Ramos (cell line): ENCODE results near the gene RNF169.
"Not testable (repeated sequence)": the region's sequence is repeated elsewhere in the genome, so short reads cannot be mapped to it uniquely, and the experiment has no call there.

Experiments
- in situ Hi-C: fragments of 300-500 bp; cut with MboI; formaldehyde crosslinking; loops from one replicate; pipeline ENCODE4 v1.14.3; 2022; ENCODE audit warnings: low sequenced_read_pairs; ENCODE audit not compliant: unreplicated experiment

Gene RNF169

DNA sequence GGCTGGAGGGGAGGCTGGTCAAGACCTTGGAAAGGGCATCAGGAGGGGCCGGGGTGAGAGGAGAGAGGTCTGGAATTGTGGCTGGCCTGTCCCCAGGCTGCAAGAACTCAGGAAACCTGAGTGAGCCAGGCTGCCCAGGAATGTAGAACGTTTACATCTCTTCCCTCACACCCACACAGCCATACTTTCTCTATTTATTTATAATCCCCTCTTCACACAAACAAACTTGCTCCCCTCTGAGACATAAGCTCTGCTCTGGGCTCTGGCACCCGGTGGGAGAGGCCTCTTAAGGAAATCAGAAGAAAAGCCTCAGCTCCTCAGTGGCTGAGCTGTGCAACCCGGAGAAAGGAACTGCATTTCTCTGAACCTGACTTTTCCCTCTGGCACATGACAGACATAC lies 22.9 kb upstream of the RNF169 start:
- in situ Hi-C loops, result no loop called here

DNA sequence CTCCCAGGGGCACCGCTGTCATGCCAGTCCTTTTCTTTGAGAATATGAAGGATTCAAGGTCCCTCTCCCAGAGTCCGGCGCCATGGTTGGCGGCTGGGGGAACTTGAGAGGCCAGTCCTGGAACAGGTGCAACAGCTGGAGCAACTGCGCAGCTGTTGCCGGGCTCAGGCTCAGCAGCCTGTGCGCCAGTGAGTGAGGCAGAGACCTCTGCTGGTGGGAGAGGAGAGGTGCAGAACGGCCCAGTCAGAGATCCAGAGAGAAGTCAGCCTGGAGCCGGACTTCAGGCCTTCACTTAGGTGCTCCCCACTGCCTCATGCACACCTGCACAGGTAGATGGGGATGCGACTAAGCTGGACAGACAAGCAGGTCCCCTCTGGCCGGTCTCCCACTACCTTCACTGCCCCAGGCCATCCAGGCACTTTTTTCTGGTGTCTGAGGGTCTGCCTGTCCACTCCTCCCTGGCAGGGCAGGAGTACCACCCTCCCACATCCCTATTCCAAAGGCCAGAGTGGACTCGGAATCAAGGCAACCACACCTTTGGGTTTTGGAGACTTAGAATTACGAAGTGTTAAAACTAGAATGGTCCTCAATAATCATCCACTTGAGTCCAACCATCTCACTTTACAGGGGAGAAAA lies 22.0 kb upstream of the RNF169 start:
- in situ Hi-C loops, result no loop called here

DNA sequence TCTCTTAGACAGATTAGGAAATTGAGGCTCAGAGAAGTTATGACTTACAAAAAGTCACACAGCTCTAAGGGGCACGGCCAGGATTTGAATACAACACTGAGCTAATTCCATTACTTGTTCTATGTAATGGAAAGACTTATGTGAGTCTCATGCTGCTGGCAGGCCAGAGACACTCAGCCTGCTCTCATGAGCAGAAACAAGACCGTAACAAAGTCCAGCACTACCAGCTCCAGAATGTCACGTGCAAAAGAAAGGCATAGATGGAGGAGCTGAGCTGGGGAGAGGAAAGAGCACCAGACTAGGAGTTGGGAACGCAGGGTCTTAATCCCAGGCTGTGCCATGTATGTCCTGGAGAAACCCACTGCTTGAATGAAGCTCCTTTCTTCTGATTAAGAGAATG lies 19.3 kb upstream of the RNF169 start:
- in situ Hi-C loops, result no loop called here

DNA sequence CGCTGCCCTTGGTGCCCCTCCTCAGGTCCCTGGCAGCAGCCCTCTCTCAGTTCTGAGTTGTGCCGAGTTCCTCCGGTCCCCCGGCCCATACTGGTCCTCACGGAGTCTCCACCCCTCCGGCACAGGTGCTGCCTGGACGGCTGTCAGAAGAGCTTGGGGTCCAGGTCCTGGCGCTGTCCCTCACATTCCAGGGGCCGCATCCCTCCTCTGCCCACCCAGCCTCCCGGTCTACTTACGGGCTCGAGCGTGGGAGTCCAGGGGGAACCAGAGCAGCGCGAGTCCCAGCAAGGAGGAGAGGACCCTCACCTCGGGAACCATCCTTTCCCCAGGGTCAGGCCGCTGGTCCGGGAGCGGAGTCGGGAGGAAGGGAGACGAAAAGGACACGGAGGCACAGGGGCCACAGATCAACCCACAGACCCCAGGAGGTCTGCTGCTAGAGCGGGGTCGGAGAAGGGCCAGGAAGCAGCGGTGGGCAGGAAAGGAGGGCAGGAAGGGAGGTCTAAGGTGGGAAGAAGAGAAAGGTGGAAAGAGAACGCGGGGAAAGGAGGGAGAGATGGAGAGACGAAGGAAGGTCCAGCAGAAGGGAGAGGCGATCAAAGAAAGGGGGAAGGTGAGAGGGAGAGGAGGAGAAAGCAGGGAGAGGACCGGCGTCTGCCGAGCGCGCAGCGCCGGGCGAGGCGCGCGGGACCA lies 17.9 kb upstream of the RNF169 start:
- in situ Hi-C loops, result no loop called here

DNA sequence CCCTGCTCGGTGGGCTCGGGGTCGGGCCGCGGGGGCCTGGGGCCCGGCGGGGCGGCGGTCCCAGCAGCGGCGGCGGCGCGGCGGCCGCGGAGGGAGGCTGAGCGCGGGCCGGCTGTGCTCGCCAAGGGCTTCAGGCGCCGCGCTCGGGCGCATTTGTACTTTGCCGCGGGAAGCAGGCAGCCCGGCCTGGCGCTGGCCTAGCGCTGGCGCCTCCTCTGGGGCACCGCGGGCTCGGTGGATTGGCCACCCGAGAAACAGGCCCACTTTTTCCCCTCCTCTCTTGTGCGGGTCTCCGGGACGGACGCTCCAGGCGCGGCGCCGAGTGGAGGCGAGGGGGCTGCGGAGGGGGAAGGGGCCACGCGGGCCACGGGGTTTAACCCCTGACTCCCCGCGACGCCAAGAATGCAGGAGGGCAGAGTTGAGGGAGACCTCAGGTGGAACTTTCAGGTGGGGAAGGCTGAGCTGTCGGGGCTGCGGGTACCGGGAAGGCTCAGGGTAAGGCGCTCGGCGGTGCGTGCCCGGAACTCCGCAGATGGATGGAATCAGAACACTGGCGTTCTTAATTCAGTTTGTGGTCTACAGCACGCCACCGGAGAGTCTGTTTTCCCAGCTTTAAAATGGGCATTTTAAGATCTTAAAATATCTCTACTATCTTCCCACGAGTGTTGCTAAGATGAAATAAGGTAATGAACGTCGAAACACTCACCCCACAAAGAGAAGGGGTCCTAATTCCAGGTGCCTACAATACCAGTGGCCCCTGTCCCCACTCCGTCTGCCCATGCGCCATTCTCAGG lies 17.2 kb upstream of the RNF169 start, which contains the start of gene CHRDL2:
Gene CHRDL2, minus strand, starts transcription at position 126 of the 794 bp plus-strand sequence. CDS start 538 bp downstream, outside the sequence.
- in situ Hi-C loops, result no loop called here

DNA sequence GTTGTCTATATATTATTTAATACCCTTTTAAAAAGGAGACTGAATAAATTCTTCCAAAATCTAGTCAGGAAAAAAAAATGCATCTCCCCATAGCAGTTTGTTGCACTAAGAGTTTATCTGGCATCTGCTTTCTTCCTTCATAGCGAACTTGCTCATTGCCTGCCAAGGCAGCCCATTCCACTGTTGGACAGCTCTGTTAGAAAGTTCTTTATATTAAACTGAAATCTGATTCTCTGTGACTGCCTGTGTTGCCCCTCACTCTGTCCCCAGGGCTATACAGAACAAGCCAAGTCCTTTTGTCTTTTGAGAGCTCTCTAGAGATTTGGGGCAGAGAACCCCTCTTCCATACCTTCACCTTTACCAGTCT lies 14.1 kb upstream of the RNF169 start:
- in situ Hi-C loops, result no loop called here

DNA sequence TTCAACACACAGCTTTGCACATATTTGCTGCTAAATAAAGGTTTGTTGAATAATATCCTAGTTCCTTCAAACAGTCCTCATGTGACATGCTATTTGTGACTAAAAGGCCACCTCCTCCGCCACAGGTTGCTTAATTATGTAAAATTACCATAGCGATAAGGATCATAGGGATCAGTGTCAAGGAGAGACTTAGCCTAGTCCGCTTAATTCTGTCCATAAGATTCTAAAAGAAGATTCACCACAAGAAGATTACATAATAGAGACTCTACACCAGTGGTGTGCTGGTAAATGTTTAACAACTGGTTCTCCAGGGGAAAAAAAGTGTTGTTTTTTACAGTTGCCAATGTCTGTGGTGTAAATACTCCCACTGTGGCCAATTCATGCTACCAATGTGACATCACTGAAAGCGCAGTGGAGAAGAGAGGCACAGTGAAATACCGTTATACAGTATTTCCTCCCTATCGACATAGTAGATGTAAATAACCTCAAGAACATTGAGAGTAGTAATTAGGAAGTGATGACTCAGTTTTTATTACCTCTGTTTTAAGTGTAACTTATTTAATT lies 13.2 kb upstream of the RNF169 start:
- in situ Hi-C loops, result no loop called here

DNA sequence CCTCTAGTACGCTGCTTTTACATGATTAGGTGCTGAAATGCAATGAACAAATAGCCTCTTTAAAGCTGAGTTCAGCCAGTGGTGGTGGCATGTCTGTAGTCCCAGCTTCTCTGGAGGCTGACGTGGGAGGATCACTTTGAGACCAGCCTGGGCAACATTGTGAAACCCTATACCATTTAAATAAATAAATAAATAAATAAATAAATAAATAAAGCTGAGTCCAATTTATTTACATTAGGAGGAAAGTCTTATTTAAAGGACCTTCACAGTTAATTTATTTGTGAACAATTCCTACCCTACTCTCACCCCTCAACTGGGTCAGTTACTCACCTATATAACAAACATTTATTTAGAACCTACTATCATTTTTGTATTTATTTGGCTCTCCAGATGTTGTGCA lies 12.6 kb upstream of the RNF169 start:
- in situ Hi-C loops, result no loop called here

DNA sequence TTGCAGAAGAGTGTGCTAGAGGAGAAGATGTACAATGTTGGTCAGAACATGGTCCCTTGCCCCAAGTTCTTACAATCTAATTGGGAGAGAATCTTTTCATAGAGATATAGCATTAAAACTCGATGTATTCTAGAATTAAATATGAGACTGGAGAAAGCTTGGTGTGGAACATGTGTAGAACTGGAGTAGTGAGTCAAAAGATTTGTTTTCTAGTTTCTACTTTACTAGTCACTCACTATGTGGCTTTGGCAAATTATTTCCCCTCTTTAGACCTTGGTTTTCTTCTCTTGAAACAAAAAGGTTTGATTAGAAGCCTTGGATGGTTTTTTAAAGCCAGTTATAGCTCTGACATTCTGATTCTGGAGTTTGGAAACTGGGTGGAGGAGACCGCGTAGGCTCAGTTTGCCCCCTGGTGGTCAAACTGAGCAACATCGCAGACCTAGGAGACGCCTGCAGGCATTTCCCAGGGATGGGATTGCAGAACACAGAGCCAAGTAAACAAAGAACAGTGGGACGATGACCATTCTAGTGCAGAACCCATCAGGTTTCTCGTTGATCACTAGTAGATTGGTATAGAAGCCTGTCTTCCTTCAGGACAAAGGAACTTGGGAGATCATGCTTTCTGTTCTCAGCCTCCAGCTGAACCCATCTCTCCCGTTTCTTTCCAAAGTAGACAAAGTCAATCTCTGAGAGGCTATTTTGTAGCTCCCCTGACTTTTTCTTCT lies 8.9 kb upstream of the RNF169 start:
- in situ Hi-C loops, result no loop called here

DNA sequence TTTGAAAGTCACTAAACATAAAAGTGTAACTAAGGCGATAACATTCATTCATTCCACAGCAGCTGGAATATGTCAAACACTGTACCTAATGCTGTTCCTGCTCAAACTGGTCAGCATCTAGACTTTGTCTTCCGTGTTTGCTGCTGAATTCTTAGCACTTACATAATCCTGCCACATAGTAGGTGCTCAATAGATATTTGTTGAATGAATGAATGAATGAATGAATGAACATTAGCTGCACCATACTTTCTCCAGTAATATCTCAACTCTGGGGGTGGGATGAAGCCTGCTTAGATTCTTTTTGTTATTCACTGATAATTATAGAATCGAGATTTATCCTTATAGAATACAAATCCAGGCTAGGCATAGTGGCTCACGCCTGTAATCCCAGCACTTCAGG lies 6.6 kb upstream of the RNF169 start:
- in situ Hi-C loops, result no loop called here

DNA sequence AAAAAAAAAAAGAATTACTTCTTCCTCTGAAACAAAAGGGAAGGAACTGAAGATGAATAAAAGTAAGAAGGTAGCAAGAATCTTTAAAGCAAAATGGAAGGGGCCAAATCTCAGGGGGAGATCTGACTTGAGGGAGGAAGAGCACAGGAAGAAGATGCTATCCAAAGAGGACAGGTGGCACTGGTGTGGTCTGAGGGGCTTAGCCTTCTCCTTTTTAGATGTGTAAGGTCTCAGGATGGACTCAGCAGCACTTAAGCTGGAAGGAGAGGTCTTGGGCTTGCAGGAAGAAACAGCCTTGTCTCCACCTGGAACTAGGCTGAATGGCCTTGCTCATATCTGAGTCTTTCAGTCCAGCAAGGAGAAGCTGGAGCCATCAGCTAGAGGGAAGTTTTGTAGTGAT lies 5.0 kb upstream of the RNF169 start:
- in situ Hi-C loops, result no loop called here

DNA sequence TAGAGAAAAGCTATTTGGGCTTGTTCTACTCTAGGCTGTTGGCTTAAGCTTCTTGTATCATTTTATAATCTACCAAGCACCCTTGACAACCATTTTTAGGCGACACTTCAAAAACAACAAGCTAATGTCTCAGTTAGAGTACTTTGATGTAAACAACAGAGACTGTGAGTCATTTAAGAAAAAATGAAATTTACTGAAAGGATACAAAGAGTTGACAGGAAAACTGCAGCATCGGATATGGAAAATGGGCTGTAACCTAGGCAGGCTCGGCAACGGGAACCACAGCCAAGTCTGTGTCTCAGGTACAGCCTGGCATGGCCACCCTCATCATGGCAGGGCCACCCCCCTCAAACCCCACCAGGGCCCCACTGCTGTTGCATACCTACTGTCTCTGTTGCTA lies 4.4 kb upstream of the RNF169 start:
- in situ Hi-C loops, result no loop called here

DNA sequence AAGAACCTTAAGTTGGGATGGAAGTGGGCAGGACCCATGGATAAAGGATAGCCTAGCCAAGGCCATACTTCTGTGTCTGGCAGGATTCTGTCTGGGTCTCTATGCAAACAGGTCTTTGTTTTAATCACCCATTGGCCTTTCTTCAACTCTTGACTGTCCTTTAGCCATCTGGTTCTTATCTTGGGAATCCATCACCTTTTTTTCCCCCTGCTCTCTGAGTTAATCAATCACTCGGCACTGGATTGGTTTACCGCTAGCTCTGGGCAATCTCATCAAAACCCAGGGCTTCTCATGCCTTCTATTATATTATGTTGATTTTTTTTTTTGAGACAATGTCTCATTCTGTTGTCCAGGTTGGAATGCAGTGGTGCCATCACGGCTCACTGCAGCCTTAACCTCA lies 1.8 kb upstream of the RNF169 start:
- in situ Hi-C loops, result no loop called here

DNA sequence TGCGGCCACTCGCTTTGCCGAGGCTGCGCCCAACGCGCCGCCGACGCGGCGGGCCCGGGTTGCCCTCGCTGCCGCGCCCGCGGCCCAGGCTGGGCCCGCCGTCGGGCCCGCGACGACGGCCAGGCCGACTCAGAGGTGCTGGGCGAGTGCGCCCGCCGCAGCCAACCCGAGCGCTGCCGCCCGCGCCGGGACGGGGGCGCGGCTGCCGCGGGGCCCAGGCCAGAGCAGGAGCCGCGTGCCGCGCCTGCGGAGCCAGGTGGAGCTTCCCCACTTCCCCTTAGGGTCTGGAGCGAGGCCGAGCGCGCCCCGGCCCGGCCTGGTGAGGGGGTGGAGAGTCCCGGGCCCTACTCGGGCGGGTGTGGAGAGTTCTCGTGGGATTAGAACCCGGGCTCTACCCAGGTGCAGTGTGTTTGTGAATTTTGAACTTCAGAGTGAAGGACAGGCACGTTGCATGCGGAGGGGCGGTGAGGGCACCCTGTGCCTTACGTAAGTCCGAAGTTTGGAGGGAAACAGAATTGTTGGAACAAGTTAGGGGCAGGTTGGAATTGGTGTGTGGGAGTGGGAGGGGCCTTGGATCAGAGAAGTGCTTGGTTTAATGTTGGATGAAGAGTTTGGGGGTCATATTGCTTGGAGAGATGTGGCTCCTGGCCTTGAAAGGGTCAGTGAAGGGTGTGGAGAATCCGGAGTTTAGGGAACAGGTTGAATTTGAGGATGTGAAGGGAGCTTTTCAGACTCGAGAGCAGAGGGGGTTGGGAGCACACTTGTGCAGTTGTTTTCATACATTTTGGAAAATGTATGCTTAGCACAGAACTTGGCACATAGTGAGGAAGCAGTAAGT lies 697 bp downstream of the RNF169 start:
- in situ Hi-C loops, result no loop called here

DNA sequence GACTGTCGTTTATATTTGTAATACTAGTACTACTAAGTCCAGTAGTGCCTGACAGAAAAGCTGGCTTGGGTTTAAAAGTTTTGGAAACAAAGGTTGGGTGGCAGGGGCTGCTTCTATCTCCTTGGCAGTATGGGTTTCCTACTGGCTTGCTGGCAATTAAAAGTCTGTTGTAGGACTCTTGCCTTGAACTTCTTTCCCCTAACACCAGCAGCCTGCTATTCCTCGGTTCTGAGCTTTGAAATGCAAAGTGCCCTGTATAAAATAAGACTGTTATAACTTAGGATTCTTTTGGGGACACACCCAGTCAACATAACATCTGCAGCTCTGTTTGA lies 1.3 kb downstream of the RNF169 start:
- in situ Hi-C loops, result no loop called here

DNA sequence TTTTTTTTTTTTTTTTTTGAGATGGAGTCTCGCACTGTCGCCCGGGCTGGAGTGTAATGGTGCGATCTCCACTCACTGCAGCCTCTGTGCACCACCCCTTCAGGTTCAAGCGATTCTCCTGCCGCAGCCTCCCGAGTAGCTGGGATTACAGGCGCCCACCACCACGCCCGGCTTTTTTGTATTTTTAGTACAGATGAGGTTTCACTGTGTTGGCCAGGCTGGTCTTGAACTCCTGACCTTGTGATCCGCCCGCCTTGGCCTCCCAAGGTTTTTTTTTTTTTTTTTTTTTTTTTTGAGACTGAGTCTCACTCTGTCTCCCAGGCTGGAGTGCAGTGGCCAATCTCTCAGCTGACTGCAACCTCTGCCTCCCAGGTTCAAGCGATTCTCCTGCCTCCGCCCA lies 1.9 kb downstream of the RNF169 start:
- in situ Hi-C loops, result not testable (repeated sequence)

DNA sequence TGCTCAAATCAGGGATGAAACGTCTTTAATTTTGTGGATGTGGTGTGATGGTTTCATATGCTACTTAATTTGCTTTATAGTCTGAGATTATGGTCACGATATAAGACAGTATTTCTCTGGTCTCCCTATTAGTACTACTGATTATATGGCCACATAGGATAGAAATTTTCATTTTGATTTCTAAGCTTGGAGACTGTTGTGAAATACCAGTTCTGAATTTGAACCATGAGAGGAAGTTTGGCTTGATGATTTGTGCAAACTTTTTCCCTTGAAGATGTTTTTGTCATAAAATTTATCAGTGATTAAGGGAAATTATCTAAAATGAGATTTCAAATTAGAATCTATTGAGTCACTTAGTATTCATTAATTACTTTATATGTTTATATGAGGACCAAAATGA lies 2.7 kb downstream of the RNF169 start:
- in situ Hi-C loops, result no loop called here

DNA sequence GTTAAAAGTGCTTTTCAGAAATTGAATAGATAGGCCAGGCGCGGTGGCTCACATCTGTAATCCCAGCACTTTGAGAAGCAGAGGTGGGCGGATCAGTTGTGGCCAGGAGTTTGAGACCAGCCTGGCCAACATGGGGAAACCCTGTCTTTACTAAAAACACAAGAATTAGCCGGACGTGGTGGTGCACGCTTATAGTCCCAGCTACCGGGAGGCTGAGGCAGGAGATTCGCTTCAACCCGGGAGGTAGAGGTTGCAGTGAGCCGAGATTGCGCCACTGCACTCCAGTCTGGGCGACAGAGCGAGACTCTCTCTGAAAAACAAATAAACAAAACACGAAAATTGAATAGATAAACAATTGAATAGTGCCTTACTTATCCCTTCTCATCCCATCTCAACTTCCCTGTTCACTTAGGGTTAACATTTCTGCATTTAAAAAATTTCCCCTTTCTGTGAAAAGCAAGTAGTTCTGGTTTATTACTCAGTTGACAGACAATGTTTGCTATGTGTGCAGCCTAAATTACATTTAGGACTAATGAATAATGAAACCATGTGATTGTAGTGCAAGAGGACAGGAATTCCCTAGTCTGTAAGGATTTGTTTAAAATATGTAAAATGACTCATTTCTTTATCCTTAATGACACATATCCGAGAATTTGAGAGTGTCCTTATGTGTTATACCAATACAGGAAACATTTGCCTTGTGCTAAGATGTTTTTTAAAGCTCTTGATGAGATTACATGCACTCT lies 6.0 kb downstream of the RNF169 start:
- in situ Hi-C loops, result no loop called here

DNA sequence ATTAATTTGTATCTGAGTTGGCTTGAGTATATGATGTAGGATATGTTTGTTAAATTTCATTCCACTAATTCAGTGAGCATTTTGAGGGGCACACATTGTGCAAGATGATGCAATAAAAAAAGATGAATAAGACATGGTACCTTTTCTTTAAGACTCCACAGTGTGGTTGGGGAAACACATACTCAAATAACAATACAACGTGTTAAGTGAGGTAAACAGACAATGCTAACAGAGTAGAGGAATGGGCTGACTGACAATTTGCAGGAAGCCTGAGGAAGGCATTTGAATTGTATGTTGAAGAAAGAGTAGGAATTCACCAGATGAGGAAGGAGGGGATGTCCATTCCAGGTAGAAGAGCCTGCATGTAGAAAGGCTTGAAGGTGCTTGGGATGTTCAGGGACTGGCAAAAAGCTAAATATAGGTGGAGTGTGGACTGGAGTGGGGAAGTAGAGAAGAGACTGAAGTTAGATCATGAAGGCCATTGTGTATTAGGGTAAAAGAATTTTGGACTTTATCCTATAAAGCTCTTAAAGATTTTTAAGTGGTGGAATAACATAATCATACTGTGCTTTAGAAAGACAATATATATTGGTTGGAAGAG lies 6.8 kb downstream of the RNF169 start:
- in situ Hi-C loops, result no loop called here
